Measurements from ENCODE around the gene GLRX5. TPM values are rescaled to one million over a fixed set of nuclear protein-coding genes. Genes with fewer than 3 reads are reported as not detected.

GLRX5 gene
- total RNA-seq, 1 donor from 2014 or later = 84.7 TPM

DNA sequence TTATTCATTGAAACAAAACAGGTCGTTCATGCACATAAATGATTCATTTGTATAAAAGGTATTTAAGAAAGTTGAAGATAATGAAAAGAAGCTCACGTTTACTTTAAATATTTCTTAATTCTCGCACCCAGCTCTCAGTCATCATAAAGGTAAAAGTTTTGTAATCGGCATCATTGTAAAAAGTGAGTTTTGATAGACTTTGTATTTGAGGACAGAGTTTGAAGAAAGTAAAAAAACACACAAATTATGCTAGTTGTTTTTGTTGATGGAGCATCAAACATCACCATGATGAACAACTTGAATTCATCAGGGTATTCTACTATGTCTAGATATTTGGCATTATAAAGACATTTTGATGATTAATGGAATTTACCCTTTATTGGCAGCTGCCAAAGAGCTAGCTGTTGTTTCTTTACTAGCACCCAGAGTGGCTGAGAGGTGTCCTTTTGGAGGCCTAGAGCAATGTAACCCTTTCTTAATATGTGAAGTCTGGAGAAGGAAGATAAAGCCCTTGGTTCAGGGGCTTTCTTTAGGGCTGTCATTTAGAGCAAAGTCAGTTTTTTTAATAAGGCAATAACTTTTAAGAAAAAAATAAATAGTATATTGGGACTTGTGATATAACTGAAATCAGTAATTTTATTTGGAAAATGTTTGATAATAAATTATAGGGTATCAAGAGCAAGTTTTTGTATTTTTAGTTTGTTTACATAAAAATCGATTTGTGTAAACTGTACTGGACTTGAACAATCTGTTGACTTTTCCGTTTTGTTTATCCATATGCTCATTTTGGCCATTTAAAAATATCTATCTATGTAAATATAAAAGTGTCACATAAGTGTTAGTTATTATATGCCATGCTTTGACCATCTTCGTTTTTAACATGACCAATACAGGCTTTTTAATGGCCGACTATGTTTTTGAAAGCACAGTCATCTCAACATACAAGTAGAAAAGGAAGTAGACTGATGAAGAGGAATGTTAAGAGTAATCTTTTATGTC is 7.4 kb downstream of the GLRX5 start:
- intact Hi-C loops (cut with DNase I) = no loop called here
- DNase-seq (ENCODE audit: missing footprints) (no peak), ATAC-seq (no peak)

DNA sequence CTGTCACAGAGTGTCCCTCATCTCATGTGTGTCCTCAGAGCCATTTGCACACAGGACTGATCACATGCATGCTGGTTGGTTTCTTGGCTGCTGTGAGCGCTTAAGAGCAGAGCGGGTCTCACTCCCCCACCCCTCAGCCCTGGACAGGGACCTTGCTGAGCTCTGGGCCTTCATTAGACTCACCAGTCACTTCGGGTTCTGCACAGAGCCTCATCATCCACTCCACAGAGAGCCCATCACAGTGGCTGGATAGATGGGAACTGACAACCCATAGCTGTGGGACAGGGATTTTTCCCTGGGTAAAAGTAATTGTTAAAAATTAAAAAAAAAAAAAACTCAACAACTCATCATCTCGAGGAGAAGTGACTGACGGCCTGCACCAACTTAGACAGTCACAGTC is 8.2 kb downstream of the GLRX5 start:
- intact Hi-C loops (cut with DNase I) = no loop called here
- ATAC-seq = no peak
- no peak for DNase-seq (ENCODE audit: missing footprints)

DNA sequence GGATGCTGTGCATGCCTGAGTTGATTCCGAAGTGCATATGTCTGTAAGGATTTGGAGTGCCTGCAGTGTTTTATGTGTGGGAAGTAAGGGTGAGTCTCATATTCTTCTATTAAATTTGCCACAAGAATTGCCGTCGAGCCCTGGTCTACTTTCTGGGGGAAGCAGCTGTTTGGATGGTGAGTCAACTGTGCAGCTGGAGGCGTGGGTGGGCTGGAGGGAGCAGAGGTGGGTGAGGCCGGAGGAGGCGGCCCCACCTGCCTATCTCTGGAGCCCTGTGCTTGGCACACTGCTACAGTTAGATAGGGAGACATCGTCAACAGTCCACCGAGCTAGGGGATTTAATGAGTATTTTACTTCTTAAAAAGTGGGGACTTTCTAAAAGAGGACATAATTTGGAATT is 9.7 kb downstream of the GLRX5 start:
- no peak for DNase-seq (ENCODE audit: missing footprints)
- intact Hi-C loops (cut with DNase I) = no loop called here
- peak; percentile 60 for ATAC-seq

DNA sequence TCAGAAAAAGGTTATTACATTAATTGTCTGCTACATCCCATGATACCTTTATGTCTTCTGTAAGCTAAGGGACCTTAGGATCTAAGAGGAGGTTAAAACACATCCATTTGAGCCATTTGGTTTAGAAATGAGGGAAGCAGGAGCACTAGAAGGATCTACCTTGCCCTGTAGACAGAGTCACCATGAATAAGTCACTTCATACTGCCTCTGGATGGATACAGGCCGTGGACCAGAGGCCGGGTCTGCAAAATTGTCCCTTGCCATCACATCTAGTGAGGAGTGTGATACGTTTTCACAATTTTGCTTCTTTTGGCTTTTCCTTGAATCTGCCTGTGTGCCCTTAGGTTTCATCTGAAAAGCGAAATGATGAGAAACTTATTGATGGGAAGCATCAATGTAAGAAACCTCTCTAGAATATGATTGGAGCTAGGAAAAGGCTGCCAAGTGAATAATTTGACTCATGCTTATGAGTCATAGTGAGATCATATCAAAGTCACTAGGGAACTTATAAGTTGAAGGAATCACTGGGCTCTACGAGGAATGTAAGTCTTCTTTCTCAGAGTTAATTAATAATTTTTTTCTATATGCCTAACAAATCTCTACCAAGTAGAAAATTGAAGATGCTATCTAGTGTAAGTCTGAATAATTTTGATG is 10.8 kb downstream of the GLRX5 start:
- intact Hi-C loops (cut with DNase I) = no loop called here
- ATAC-seq (no peak), DNase-seq (ENCODE audit: missing footprints) (no peak)

DNA sequence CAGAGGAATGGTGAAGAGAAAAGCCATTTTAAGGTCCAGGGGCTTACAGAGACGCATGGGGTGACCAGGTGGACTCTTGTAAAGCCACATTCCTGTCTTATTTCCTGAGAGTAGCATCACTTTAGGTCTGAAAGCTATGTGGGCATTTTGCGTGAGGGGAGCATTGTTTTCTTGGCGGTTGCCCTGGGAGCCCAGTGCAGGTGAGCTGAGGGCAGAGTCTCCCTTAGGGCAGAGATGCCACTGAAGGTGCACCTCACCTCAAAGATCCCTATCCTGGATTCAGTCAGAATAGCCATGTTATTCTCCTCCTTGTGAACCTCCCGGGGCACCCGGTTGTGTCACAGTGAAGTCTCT is 12.4 kb downstream of the GLRX5 start:
- DNase-seq (ENCODE audit: missing footprints) = no peak
- no peak for ATAC-seq
- intact Hi-C loops (cut with DNase I) = no loop called here

DNA sequence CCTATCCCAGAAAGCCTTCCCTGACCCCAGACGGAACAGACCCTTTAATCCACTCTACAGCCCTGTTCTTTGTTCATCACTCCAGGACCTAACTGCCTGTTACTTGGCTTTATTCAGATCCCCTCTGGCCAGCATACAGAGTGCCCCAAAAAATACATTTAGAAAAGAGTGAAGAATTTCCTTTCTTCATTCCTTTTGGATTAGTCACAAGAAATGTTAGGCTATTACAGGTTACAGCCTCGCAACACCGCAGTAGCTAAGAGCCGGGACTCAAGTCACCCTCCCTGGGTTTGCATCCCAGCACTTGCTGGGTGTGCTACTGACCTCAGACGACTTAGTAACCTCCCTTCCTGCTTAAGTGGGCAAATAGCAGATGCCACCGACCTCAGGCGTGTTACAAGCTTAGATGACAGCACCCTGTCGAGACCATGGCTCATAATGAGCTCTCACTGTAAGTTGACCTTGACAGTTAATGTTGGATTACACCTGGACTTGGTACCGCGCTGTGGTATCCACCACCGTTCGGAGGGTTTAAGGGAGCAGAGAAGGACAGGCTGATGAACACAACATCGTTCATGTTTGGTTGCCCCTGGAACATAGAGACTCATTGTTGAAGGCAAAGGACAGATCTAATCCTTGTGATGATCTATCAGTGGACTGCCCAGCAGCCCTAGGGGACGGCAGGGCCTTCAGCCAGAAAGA is 12.9 kb downstream of the GLRX5 start:
- ATAC-seq = no peak

DNA sequence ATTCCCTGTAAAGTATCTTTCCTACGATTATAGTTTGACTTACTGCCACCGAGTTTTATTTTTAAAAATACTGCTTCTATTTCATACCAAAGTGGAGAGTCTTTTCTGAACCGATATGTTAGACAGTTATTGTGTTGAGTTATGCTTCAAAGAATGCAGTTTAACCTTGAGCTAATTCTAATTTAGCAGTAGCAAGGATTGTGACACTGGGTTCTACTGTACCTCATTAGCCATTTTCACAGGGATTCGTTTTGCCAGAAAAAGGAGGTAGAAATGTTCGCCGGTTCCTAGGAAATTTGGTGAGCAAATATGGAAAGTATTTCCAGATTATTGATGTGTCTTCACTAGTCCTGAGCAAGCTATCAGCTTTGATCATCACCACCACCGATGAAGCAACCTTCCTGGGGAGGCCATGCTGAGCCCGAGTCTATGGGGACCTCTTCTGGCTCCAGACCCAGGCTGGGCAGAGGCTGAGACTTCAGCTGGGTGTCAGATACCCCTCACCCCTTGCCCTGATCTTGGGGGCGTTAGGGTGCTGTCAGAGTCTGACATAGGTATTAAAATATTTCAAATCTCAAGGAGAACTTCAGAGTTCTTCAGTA is 13.6 kb downstream of the GLRX5 start:
- DNase-seq (ENCODE audit: missing footprints) = no peak
- ATAC-seq = no peak
- intact Hi-C loops (cut with DNase I) = no loop called here

More for the DNA sequence above, 12.9 kb downstream of the GLRX5 start:
- DNase-seq (ENCODE audit: missing footprints) = no peak
- intact Hi-C loops (cut with DNase I) = no loop called here

DNA sequence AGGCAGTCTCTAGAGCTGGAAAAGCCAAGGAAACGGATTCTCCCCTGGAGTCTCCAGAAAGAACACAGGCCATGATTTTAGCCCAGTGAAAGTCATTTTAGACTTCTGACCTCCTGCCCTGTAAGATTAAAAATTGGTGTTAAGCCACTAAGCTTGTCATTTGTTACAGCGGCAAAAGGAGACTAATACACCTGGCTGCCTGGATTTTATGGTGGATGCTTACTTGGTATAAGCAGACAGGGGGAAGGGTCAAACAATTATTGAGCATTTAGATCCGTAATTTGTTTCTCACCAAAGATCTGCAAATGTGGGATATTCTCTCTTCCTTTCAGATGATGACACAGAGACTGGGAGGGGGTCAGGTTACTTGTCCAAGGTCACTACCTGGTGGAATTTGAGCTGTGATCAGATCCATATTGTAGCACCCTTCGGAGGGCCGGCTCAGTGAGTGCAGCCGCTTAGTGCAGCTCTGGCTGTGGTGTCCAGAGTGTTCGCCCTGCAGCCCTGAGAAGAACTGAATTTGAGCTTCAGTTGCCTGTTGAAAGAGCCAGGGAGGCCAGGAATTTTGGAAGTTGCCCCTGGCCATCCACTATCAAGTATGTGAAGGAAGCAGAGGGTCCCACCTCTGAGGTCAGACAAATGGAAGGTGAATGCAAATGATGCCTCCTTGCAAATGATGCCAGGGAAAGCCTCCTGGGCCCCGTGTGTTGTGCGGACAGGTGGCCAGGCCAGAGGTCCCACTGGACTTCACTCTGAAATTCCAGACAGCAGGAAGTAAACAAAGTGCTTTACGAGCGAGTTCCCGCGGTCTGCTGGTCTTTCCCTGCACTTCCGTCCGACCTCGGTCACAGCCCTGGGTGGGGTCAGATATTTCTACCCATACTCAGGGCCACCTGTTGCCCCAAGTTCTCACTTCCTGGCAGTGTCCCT is 15.1 kb downstream of the GLRX5 start:
- DNase-seq (ENCODE audit: missing footprints) (no peak), ATAC-seq (no peak)
- intact Hi-C loops (cut with DNase I) = no loop called here

DNA sequence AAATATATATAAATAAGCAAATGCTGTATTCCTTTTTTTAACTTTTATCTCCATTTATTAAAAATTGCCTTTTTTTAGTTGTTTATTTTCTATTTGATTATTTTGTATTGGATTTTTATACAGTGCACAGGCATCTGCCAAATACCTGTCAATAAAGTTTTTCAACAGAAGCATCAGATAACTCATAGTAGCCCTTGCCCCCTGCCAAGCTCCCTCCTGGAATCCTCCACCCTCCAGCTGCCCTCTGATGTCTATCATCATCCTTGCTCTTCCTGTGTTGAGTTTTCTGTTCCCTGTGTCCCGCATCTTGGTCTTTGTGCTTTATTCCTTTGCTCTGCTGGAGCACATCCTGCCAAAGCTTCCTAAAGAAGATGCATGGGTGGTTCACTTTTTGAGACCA is 16.6 kb downstream of the GLRX5 start:
- ATAC-seq = no peak
- no peak for DNase-seq (ENCODE audit: missing footprints)
- intact Hi-C loops (cut with DNase I) = no loop called here

DNA sequence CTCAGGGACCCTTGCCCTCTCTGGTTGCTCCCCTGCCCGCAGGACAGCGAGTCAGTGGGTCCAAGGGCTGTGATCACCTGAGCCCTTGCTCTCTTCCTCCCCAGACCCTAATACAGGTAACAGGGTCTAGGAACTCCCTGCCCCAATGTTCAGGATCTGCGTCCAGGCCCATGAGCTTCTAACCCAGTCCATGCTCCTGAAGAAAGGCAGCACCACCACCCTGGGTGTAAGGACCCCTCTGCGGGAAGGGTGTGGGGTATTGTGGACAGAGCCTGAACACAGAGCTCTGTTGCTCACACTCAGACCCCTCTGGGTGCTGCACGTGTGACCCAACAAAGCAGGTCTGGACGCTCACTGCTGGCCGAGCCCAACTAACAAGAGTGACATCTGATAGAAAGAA is 18.3 kb downstream of the GLRX5 start:
- no peak for ATAC-seq
- intact Hi-C loops (cut with DNase I) = no loop called here
- no peak for DNase-seq (ENCODE audit: missing footprints)

DNA sequence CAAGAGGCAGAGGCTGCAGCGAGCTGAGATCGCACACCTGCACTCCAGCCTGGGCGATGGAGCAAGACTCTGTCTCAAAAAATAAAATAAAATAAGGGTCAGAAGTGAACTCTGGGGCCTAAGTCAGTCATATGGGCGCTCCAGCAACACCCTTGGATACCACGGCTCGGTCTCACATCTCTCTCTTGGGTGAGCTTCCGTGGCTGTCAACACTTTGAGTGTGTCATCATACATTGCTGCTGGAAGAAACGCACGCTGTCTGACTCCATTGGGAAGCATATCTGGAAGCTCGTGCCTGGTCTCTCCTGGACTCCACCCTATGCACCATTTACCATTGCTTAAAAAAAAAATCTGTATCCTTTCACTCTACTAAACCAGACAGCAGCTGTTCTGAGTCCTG is 20.2 kb downstream of the GLRX5 start:
- intact Hi-C loops (cut with DNase I) = no loop called here
- ATAC-seq = peak; percentile 83
- DNase-seq (ENCODE audit: missing footprints) = no peak

DNA sequence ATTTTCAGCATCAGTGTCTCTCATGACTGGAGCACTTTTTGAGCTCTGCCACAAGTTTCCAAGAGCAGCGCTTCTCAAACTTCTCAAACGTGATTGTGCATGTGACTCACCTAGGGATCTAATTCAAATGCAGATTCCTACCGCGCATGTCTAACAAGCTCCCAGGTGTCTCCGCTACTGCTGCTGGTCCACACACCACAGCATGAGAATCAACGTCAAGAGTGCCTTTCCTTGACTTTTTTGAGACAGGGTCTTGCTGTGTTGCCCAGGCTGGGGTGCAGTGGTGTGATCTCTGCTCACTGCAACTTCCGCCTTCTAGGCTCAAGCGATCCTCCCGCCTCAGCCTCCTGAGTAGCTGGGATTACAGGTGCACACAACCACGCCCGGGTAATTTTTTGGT is 22.4 kb downstream of the GLRX5 start:
- intact Hi-C loops (cut with DNase I) = no loop called here
- no peak for DNase-seq (ENCODE audit: missing footprints)
- ATAC-seq = no peak

DNA sequence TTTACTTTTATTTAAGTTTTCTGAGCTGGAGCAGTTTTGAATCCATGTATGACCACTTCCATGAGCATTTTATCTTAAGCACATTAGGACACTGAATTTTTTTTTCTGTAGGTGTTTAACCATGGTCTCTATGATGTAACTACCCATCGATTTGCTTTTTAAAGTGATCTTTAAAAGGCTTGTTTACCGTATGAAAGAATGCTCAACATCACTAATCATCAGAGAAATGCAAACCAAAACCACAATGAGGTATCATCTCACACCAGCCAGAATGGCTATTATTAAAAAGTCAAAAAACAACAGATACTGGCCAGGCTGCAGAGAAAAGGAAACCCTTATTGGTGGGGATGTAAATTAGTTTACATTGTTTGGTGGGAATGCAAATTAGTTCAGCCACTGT is 23.0 kb downstream of the GLRX5 start:
- DNase-seq (ENCODE audit: missing footprints) (no peak), ATAC-seq (no peak)
- intact Hi-C loops (cut with DNase I) = no loop called here

DNA sequence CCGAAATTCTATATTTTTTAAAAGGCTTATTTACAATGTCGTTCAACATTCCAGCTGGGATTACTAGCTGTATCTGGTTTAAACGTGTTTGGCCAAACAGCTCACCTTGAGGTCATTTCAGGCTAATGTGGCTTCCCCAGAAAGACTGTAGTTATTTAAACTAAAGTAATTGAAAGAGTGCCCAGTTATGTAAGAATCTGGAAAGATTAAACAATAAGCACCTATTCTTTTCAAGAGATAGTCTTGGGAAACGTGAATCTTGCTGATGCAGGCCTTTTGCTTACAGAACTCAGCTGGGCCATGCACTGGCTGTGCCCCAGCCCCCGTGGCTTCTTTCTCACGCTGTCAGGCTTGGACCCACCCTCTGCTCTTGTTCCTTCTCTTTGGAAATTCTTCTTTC is 24.4 kb downstream of the GLRX5 start:
- DNase-seq (ENCODE audit: missing footprints) (no peak), ATAC-seq (no peak)
- intact Hi-C loops (cut with DNase I) = no loop called here

DNA sequence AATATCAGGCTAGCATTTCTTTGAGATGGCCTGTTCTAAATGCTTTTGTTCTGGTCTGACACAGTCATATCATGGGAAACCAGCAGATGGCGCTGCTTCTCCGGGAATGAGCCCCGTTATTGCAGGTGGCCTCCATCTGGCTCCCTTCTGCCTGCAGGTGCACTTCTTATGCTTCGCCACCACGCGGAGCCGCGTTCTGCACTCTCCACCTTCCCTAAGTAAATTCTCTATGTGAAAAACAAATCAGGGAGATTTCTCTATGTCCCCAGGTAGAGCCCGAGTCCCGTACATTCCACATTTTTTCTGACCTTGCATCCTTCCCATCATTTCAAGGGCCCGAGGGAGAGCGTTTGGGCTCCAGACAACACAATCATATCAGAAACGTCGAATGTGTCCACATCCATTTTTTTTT is 26.2 kb downstream of the GLRX5 start:
- ATAC-seq (peak; percentile 76), DNase-seq (ENCODE audit: missing footprints) (peak; percentile 81)
- intact Hi-C loops (cut with DNase I) = loop anchor here (1.0 to 5.0 kb wide), 4 partner anchors 214 to 861 kb away; no protein-coding TSS in a partner anchor

DNA sequence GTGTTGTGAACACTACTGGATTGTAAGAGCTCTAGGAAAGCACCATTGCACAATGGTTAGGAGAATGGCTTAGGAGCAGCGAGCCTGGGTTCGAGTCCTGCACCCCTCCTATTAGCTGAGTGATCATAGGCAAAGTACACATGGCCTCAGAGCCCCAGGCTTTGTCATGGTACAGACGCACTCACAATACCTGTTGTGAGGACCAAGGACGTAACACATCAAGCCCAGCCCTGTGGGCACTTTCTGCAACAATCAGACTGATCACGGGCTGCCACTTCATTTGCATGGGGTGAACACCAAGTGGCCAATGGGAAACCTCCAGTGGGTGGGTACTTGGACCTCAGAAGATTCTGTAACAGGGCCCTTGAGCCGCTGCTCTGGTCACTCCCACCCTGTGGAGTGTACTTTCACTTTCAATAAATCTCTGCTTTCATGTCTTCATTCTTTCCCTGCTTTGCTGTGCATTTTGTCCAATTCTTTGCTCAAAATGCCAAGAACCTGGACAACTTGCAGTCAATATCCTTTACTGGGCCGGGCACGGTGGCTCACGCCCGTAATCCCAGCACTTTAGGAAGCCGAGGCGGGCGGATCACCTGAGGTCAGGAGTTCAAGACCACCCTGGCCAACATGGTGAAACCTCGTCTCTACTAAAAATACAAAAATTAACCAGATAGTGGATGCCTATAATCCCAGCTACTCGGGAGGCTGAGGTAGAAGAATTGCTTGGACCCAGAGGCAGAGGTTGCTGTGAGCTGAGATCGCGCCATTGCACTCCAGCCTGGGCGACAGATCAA is 28.2 kb downstream of the GLRX5 start:
- no peak for DNase-seq (ENCODE audit: missing footprints)
- intact Hi-C loops (cut with DNase I) = loop anchor here (5.0 kb wide), 2 partner anchors 714 to 859 kb away; no protein-coding TSS in a partner anchor

DNA sequence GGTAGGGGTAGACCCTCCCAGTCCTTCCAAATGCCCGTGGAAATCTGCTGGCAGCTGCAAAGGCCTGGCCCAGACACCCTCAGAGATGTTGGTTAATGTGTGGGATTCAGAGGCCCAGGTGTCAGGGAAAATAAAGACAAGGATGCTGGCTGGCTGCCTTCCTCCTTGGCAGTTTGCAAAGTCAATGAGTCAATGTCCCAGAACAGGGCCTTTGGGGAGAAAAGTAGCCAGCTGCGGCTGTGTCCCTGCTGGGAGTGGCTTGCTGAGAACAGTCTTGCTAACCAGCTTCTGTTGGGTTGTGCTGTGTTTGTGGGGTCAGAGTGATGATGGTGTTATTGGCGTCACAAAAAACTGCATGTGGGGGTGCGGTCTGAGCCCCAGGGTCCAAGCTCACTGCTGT is 29.2 kb downstream of the GLRX5 start:
- ATAC-seq (peak; percentile 92), DNase-seq (ENCODE audit: missing footprints) (no peak)
- intact Hi-C loops (cut with DNase I) = loop anchor here (5.0 kb wide), 2 partner anchors 713 to 858 kb away; no protein-coding TSS in a partner anchor

More for the DNA sequence above, 28.2 kb downstream of the GLRX5 start:
- ATAC-seq = no peak

Measured in Right ventricle myocardium inferior (tissue), 1 donor.